ENCODE data around the gene CAT. TPM values are rescaled to one million over a fixed set of nuclear protein-coding genes. Genes with fewer than 3 reads are reported as not detected.

The CAT gene
- total and polyA plus RNA-seq, 4 donors = 91.8 to 319 (median 106) TPM

DNA sequence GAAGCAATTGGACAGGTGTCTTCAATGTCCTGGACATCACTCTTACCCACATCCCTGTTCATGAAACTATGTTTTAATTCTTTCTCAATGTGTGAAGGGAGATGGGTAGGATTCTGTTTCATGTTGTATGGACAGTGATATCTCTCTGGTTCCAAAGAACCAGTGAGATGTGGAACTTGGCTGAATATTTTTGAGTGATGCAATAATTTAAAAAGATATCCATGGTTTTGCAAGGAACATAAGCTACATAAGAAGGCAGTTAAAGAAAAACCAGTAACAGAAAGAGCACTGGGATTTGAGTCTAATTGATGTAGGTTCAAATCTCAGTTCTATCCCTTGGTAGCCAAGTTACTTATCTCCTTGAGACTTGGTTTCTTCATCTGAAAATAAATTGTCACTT is 82.5 kb downstream of the CAT start:
- TF ChIP-seq, protein P1, sequence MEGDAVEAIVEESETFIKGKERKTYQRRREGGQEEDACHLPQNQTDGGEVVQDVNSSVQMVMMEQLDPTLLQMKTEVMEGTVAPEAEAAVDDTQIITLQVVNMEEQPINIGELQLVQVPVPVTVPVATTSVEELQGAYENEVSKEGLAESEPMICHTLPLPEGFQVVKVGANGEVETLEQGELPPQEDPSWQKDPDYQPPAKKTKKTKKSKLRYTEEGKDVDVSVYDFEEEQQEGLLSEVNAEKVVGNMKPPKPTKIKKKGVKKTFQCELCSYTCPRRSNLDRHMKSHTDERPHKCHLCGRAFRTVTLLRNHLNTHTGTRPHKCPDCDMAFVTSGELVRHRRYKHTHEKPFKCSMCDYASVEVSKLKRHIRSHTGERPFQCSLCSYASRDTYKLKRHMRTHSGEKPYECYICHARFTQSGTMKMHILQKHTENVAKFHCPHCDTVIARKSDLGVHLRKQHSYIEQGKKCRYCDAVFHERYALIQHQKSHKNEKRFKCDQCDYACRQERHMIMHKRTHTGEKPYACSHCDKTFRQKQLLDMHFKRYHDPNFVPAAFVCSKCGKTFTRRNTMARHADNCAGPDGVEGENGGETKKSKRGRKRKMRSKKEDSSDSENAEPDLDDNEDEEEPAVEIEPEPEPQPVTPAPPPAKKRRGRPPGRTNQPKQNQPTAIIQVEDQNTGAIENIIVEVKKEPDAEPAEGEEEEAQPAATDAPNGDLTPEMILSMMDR (IDR thresholded peaks at IDR 0.05; ENCODE audit: control extremely low read depth, extremely low read depth) = no peak

More for the DNA sequence above, 82.5 kb downstream of the CAT start:
- H3K4me1 ChIP-seq (ENCODE audit: control insufficient read depth in 5 of 5, insufficient read depth in 5 of 5, low read length in 5 of 5) = peaks cover 0 to 3% (median 0%) of the 10 kb centered on the region in 5 donors
- no peak overlapping the region for H3K9ac ChIP-seq (ENCODE audit: insufficient read depth in 1 of 2, low read length in 2 of 2)
- peaks cover 0 to 2% (median 0%) of the 10 kb centered on the region in 4 donors for H3K9me3 ChIP-seq (ENCODE audit: control insufficient read depth in 4 of 4, insufficient read depth in 3 of 4, low read length in 3 of 4)
- no peak for DNase-seq
- H3K36me3 ChIP-seq (ENCODE audit: control insufficient read depth in 4 of 4, insufficient read depth in 4 of 4, low read length in 4 of 4) = no peaks in the 10 kb centered on the region
- H3K27me3 ChIP-seq (ENCODE audit: control insufficient read depth in 3 of 3, insufficient read depth in 3 of 3, low read length in 2 of 3) = no peaks in the 10 kb centered on the region
- no peak overlapping the region for H3K27ac ChIP-seq (ENCODE audit: low read depth in 1 of 2, low read length in 1 of 2)
- H3K4me3 ChIP-seq = no peak overlapping the region
- ATAC-seq (ENCODE audit: insufficient read depth, low FRiP score) = no peak

Small RNA genes within 50 kb of the gene (small RNA-seq; reads per million reads assigned to genes)
- gene AL035079.1 (ENCODE audit: low replicate concordance) = not detected

Other genes with a start within 250 kb of the CAT start
- 1 to 10 TPM; 2.8 to 3.3 TPM for gene ABTB2, start 80.9 kb upstream of the CAT start, total RNA-seq
- 1 to 10 TPM in 1 of 2 donors, under 1 TPM in 1; 0.73 to 2.5 TPM for gene ABTB2, start 80.9 kb upstream of the CAT start, polyA plus RNA-seq
- 10 to 100 TPM; 10.6 to 24.6 TPM for gene ELF5, start 74.9 kb downstream of the CAT start, total RNA-seq
- gene ELF5, start 74.9 kb downstream of the CAT start, polyA plus RNA-seq = 1 to 10 TPM; 1.4 to 3.7 TPM
- gene EHF, start 182.2 kb downstream of the CAT start, total RNA-seq = 100 to 1,000 TPM in 1 of 2 donors, 10 to 100 TPM in 1; 82.5 to 144 TPM
- gene EHF, start 182.2 kb downstream of the CAT start, polyA plus RNA-seq = 10 to 100 TPM in 1 of 2 donors, 1 to 10 TPM in 1; 8.9 to 43.4 TPM

All from lung (tissue), 13 donors.